B cell (primary cell): Measurements from ENCODE around the gene CLDN4. TPM values are rescaled to one million over a fixed set of nuclear protein-coding genes. Genes with fewer than 3 reads are reported as not detected.
"Not testable (repeated sequence)": the region's sequence is repeated elsewhere in the genome, so short reads cannot be mapped to it uniquely, and the experiment has no call there.

ENCODE experiments used
- ATAC-seq: fragments of 200-7000 bp; cut with Tn5 transposase; one replicate; pipeline ENCODE4 v1.10.0; 2021; ENCODE audit warnings: low read depth, mild to moderate bottlenecking, moderate number of reproducible peaks, moderate library complexity
- CTCF ChIA-PET: fragments of 350-600 bp; sonication (Branson Sonifier 250); formaldehyde crosslinking; loops from one replicate; lab custom pipeline; 2021; ENCODE audit warnings: antibody characterized with exemption, inconsistent platforms; lab: Charles Lee
- POLR2A ChIA-PET: fragments of 350-600 bp; sonication (Branson Sonifier 250); formaldehyde crosslinking; loops from one replicate; lab custom pipeline; 2021; ENCODE audit warnings: antibody characterized with exemption; lab: Charles Lee
- DNase-seq: peaks from one replicate; pipeline ENCODE4 v3.0.0; 2013
- H2AFZ ChIP-seq: 2 replicates; pipeline ENCODE4 v1.6.1; 2012; ENCODE audit warnings: mild to moderate bottlenecking, low read depth, low read length; ENCODE audit not compliant: insufficient read depth, poor library complexity, severe bottlenecking
- H3K27ac ChIP-seq, 2 donors: 1 replicate in 1 of 2; 2 replicates in 1 of 2; pipeline ENCODE4 v1.5.1; 2012 to 2013; ENCODE audit warnings: low read length in 2 of 2, mild to moderate bottlenecking in 2 of 2, moderate library complexity in 1 of 2
- H3K27me3 ChIP-seq, 4 experiments: fragments of 200-600 bp in 1 of 4; sonication (generic) in 1 of 4; replicated peaks in 1 of 4; 1 replicate in 2 of 4; 2 replicates in 2 of 4; pipeline versions ENCODE4 v1.6.1 to v1.7.0; 2013 to 2016; ENCODE audit warnings: low read length in 3 of 4, mild to moderate bottlenecking in 2 of 4, mixed read lengths in 1 of 4, moderate library complexity in 1 of 4; ENCODE audit not compliant: insufficient read depth in 4 of 4, control insufficient read depth in 3 of 4; ENCODE audit errors: control extremely low read depth in 1 of 4
- H3K36me3 ChIP-seq, 2 experiments: replicated peaks in 1 of 2; 1 replicate in 1 of 2; 2 replicates in 1 of 2; pipeline versions ENCODE4 v1.6.1 to v1.7.1; 2013; ENCODE audit warnings: low read length in 1 of 2; ENCODE audit not compliant: insufficient read depth in 2 of 2, control insufficient read depth in 1 of 2; ENCODE audit errors: control extremely low read depth in 1 of 2, extremely low read depth in 1 of 2
- H3K4me1 ChIP-seq, 2 donors: fragments of 200-600 bp in 1 of 2; sonication (generic) in 1 of 2; 1 replicate in 1 of 2; 2 replicates in 1 of 2; pipeline versions ENCODE4 v1.5.1 to v1.6.1; 2013 to 2017; ENCODE audit warnings: low read length in 2 of 2; ENCODE audit not compliant: control insufficient read depth in 2 of 2, insufficient read depth in 2 of 2
- H3K4me2 ChIP-seq: replicated peaks from 2 replicates; pipeline ENCODE3; 2012; ENCODE audit warnings: mild to moderate bottlenecking, low read depth, low read length; ENCODE audit not compliant: poor library complexity, severe bottlenecking
- H3K4me3 ChIP-seq, 5 experiments: fragments of 200-600 bp in 1 of 5; sonication (generic) in 1 of 5; 1 replicate in 3 of 5; 2 replicates in 2 of 5; pipeline versions ENCODE4 v1.5.1 to v1.7.0; 2011 to 2016; ENCODE audit warnings: low read length in 4 of 5, mild to moderate bottlenecking in 4 of 5, low read depth in 2 of 5, control low read depth in 1 of 5, moderate library complexity in 1 of 5; ENCODE audit not compliant: insufficient read depth in 1 of 5; ENCODE audit errors: control extremely low read depth in 1 of 5, extremely low read depth in 1 of 5
- H3K79me2 ChIP-seq: fragments of 200-600 bp; sonication (generic); one replicate; pipeline ENCODE4 v1.6.0; 2016; ENCODE audit warnings: low read length; ENCODE audit not compliant: control insufficient read depth, insufficient read depth
- H3K9ac ChIP-seq: fragments of 200-600 bp; sonication (generic); 2 replicates; pipeline ENCODE4 v1.6.1; 2017; ENCODE audit warnings: mild to moderate bottlenecking, low read length, moderate library complexity
- H3K9me3 ChIP-seq, 3 donors: one replicate each; pipeline versions ENCODE4 v1.6.1 to v1.7.1; 2013; ENCODE audit warnings: low read length in 2 of 3; ENCODE audit not compliant: control insufficient read depth in 2 of 3, insufficient read depth in 1 of 3; ENCODE audit errors: control extremely low read depth in 1 of 3
- H4K20me1 ChIP-seq: 2 replicates; pipeline ENCODE4 v1.6.0; 2012; ENCODE audit warnings: mild to moderate bottlenecking, low read length; ENCODE audit not compliant: insufficient read depth, control insufficient read depth, poor library complexity, severe bottlenecking
- H3K27ac Mint-ChIP-seq: one replicate; pipeline ENCODE4 v1.8.0; 2021; ENCODE audit warnings: mixed read lengths
- H3K27me3 Mint-ChIP-seq: one replicate; pipeline ENCODE4 v1.8.0; 2021; ENCODE audit warnings: mixed read lengths
- H3K4me1 Mint-ChIP-seq: one replicate; pipeline ENCODE4 v1.8.0; 2021; ENCODE audit warnings: mixed read lengths
- H3K4me3 Mint-ChIP-seq: one replicate; pipeline ENCODE4 v1.8.0; 2021; ENCODE audit warnings: mixed read lengths
- H3K9me3 Mint-ChIP-seq: one replicate; pipeline ENCODE4 v1.8.0; 2022; ENCODE audit warnings: mixed read lengths; ENCODE audit not compliant: insufficient read depth
- CTCF ChIP-seq: fragments of 200-600 bp; IDR thresholded peaks from one replicate; pipeline ENCODE4 v1.8.0; 2022; ENCODE audit warnings: antibody characterized with exemption, mild to moderate bottlenecking
- WGBS: methylation state at CpG from one replicate; pipeline ENCODE4 v1.1.5; 2013; ENCODE audit warnings: missing lambda C conversion rate; ENCODE audit not compliant: insufficient coverage; 5-methylcytosine and 5-hydroxymethylcytosine counted together
- intact Hi-C: fragments of 100-400 bp; cut with micrococcal nuclease; formaldehyde crosslinking; loops from one replicate; pipeline ENCODE4 v1.10.0; 2022
- polyA plus RNA-seq: library from polyadenylated mRNA; depleted of rRNA; stranded (reverse); fragments of >200 nt; gene quantifications from 2 replicates; pipeline ENCODE4 v1.2.3, GENCODE V29; 2012
- total RNA-seq, 2 donors: library from RNA; stranded (reverse); fragments of 120-200 nt in 1 of 2; gene quantifications; 1 replicate in 1 of 2; 2 replicates in 1 of 2; pipeline versions ENCODE4 v1.2.3 to v1.2.4, GENCODE V29; 2013 to 2022

The CLDN4 gene
- total and polyA plus RNA-seq, 2 donors (not counting 1 experiment from before 2014, with no cell fraction given): 0.09 TPM; not detected in 1

- ChIA-PET CTCF (no interaction called here), POLR2A (no interaction called here)
- ATAC-seq: no peak
- no peaks in the 10 kb centered on the region for H3K27me3 ChIP-seq
- H3K4me2 ChIP-seq: no peak overlapping the region
- intact Hi-C loops: no loop called here
- WGBS: 96% methylated on average over 9 of the region's 11 CpGs
- no peak for DNase-seq
- Mint-ChIP-seq H3K4me3 (no peak overlapping the region), H3K27ac (no peak overlapping the region), H3K4me1 (no peaks in the 10 kb centered on the region), H3K27me3 (no peaks in the 10 kb centered on the region), H3K9me3 (no peaks in the 10 kb centered on the region)
- no peak overlapping the region for H3K27ac ChIP-seq
- no peaks in the 10 kb centered on the region for H3K79me2 ChIP-seq
- H3K4me3 ChIP-seq: no peak overlapping the region
- no peaks in the 10 kb centered on the region for H3K9me3 ChIP-seq
- no peaks in the 10 kb centered on the region for H4K20me1 ChIP-seq
- no peaks in the 10 kb centered on the region for H3K4me1 ChIP-seq
- H3K36me3 ChIP-seq: no peaks in the 10 kb centered on the region
- TF ChIP-seq CTCF: no peak
- H2AFZ ChIP-seq: no peak overlapping the region
- H3K9ac ChIP-seq: no peak overlapping the region
Measured at GRCh38 chr7:73834626-73835191, 3.9 kb downstream of the CLDN4 start.

GRCh38 chr7:73837167-73837566 lies 6.4 kb downstream of the CLDN4 start:
- H3K27me3 ChIP-seq, H3K4me1 Mint-ChIP-seq, H3K4me3 ChIP-seq, H3K9me3 Mint-ChIP-seq, intact Hi-C loops, H3K4me2 ChIP-seq, H4K20me1 ChIP-seq, H3K27ac Mint-ChIP-seq, H2AFZ ChIP-seq, H3K27me3 Mint-ChIP-seq, ATAC-seq, H3K79me2 ChIP-seq, CTCF ChIA-PET, H3K27ac ChIP-seq, DNase-seq, H3K4me3 Mint-ChIP-seq, H3K9me3 ChIP-seq, POLR2A ChIA-PET, H3K9ac ChIP-seq, H3K36me3 ChIP-seq, H3K4me1 ChIP-seq: not testable (repeated sequence)
